ENCODE data around the gene KCNH1.

KCNH1 gene

GRCh38 chr1:210728437-210729149, 405.4 kb downstream of the KCNH1 start:
- no peak overlapping the region for H3K27ac Mint-ChIP-seq
- no peaks in the 10 kb centered on the region for H3K9me3 Mint-ChIP-seq
- no peaks in the 10 kb centered on the region for H3K36me3 Mint-ChIP-seq
- peaks cover 3% of the 10 kb centered on the region for H3K27me3 Mint-ChIP-seq
- CTCF ChIA-PET = no interaction called here
- H3K4me3 Mint-ChIP-seq = no peak overlapping the region
- no peaks in the 10 kb centered on the region for H3K4me1 Mint-ChIP-seq
- no peak for DNase-seq

- no peaks in the 10 kb centered on the region for H3K36me3 Mint-ChIP-seq
- H3K27ac Mint-ChIP-seq = no peak overlapping the region
- CTCF ChIA-PET = no interaction called here
- DNase-seq = no peak
- H3K9me3 Mint-ChIP-seq = no peaks in the 10 kb centered on the region
- H3K27me3 Mint-ChIP-seq = peaks cover 3% of the 10 kb centered on the region
- no peak overlapping the region for H3K4me3 Mint-ChIP-seq
- H3K4me1 Mint-ChIP-seq = no peaks in the 10 kb centered on the region
These were observed 406.2 kb downstream of the KCNH1 start for GRCh38 chr1:210727709-210728108.

- Mint-ChIP-seq H3K4me1 (no peaks in the 10 kb centered on the region), H3K27ac (no peak overlapping the region), H3K36me3 (no peaks in the 10 kb centered on the region), H3K4me3 (no peak overlapping the region), H3K27me3 (no peaks in the 10 kb centered on the region), H3K9me3 (no peaks in the 10 kb centered on the region)
- DNase-seq = peak; percentile 74
- CTCF ChIA-PET = interaction anchor here (1.0 kb wide), 1 partner anchor 142 kb away, joined by 4 read pairs; no protein-coding TSS in a partner anchor
These were observed 407.3 kb downstream of the KCNH1 start for GRCh38 chr1:210726621-210727020.

- Mint-ChIP-seq H3K4me3 (no peak overlapping the region), H3K9me3 (no peaks in the 10 kb centered on the region), H3K4me1 (no peaks in the 10 kb centered on the region), H3K27ac (no peak overlapping the region), H3K36me3 (no peaks in the 10 kb centered on the region), H3K27me3 (no peaks in the 10 kb centered on the region)
- CTCF ChIA-PET = no interaction called here
- no peak for DNase-seq
These were observed 409.2 kb downstream of the KCNH1 start for GRCh38 chr1:210724768-210725167.

DNA sequence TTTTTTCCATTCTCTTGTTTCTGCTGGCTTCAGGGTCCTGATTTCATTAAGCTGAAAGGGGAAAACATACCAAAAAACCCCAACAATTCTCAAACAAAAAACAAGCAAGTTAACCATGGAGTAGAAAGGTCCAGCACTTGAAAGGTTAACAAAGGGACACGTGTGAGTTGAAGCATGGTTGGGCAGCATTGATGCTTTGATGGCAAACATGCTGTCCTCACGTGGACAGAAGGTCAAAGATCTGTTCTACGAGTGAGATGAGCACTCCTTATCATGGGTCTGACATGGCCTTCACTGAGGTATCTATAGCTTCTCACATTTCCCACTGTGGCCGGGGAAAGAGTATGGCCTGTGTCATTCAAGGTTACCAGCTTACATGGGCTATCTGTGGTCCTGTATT, 410.3 kb downstream of the KCNH1 start:
- H3K4me1 Mint-ChIP-seq = no peaks in the 10 kb centered on the region
- H3K36me3 Mint-ChIP-seq = no peaks in the 10 kb centered on the region
- no peak overlapping the region for H3K27ac Mint-ChIP-seq
- DNase-seq = no peak
- no peaks in the 10 kb centered on the region for H3K9me3 Mint-ChIP-seq
- no peaks in the 10 kb centered on the region for H3K27me3 Mint-ChIP-seq
- CTCF ChIA-PET = interaction anchor here (0.6 kb wide), 1 partner anchor 364 kb away, joined by 3 read pairs; no protein-coding TSS in a partner anchor
- no peak overlapping the region for H3K4me3 Mint-ChIP-seq

DNA sequence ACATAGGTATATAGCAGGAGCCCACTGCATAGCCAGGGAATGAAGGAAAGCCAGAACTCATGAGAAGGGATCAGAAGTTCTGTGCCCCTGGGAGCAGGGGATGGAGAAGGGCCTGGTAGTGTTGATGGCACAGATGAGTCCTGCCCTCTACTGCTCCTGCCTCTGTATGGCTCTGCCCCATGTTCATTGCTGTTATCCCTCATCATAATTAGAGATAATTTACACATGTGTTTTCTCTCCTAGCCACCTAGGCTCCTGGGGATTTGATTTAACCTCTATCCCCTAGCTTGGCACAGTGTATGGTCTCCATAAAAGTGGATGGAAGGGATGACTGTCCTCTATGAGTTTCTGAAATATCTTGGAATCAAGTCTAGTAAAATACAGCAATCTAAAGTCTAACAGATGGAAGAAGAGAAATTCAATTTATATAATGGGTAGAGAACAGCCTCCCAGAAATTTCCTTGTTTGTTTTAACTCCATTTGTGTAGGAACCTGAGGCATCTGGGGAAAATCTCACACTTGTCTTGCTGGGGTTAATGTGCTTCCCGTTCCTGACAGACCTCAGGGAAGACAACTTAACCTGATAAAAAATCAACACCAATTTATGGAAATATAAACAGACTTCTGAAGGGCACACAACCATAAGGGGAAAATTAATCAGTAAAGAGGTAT, 411.4 kb downstream of the KCNH1 start:
- Mint-ChIP-seq H3K4me1 (no peaks in the 10 kb centered on the region), H3K36me3 (no peaks in the 10 kb centered on the region), H3K27ac (no peak overlapping the region), H3K27me3 (no peaks in the 10 kb centered on the region), H3K4me3 (no peak overlapping the region), H3K9me3 (no peaks in the 10 kb centered on the region)
- no peak for DNase-seq
- CTCF ChIA-PET = no interaction called here

DNA sequence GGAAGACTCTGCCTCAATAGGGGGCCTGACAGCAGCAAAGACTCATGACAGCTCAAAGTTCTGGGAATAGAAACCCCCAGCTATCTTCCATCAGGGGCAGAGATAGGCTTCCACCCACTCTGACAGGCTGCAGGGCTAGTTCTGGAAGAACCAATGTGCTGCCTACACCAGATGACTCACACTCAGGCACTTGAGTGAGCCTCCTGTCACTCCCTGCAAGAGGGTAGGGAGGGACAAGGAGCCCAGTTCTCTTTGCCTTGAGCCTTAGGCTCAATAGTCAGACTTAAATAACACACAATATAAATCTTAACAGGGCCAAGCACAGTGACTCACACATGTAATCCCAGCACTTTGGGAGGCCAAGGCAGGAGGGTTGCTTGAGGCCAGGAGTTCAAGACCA, 418.9 kb downstream of the KCNH1 start:
- no peaks in the 10 kb centered on the region for H3K36me3 Mint-ChIP-seq
- no peak overlapping the region for H3K4me3 Mint-ChIP-seq
- CTCF ChIA-PET = interaction anchor here (0.7 kb wide), 1 partner anchor 68 kb away, joined by 4 read pairs; no protein-coding TSS in a partner anchor
- no peak for DNase-seq
- H3K9me3 Mint-ChIP-seq = no peaks in the 10 kb centered on the region
- no peak overlapping the region for H3K27ac Mint-ChIP-seq
- no peaks in the 10 kb centered on the region for H3K4me1 Mint-ChIP-seq
- no peaks in the 10 kb centered on the region for H3K27me3 Mint-ChIP-seq

- DNase-seq = no peak
- CTCF ChIA-PET = no interaction called here
- Mint-ChIP-seq H3K27me3 (no peaks in the 10 kb centered on the region), H3K4me3 (no peak overlapping the region), H3K36me3 (no peaks in the 10 kb centered on the region), H3K27ac (no peak overlapping the region), H3K9me3 (no peaks in the 10 kb centered on the region), H3K4me1 (no peaks in the 10 kb centered on the region)
These were observed 421.9 kb downstream of the KCNH1 start for GRCh38 chr1:210711825-210712612.

GRCh38 chr1:210709701-210710100, 424.2 kb downstream of the KCNH1 start:
- DNase-seq = no peak
- Mint-ChIP-seq H3K27me3 (no peaks in the 10 kb centered on the region), H3K36me3 (no peaks in the 10 kb centered on the region), H3K9me3 (no peaks in the 10 kb centered on the region), H3K4me1 (no peaks in the 10 kb centered on the region), H3K27ac (no peak overlapping the region), H3K4me3 (no peak overlapping the region)
- CTCF ChIA-PET = no interaction called here

- CTCF ChIA-PET = no interaction called here
- Mint-ChIP-seq H3K9me3 (no peaks in the 10 kb centered on the region), H3K36me3 (no peaks in the 10 kb centered on the region), H3K4me3 (no peak overlapping the region), H3K4me1 (no peaks in the 10 kb centered on the region), H3K27me3 (no peaks in the 10 kb centered on the region), H3K27ac (no peak overlapping the region)
- DNase-seq = no peak
These were observed 426.4 kb downstream of the KCNH1 start for GRCh38 chr1:210707300-210708240.

- H3K36me3 Mint-ChIP-seq = no peaks in the 10 kb centered on the region
- H3K27me3 Mint-ChIP-seq = no peaks in the 10 kb centered on the region
- H3K4me3 Mint-ChIP-seq = no peak overlapping the region
- no peak overlapping the region for H3K27ac Mint-ChIP-seq
- H3K4me1 Mint-ChIP-seq = no peaks in the 10 kb centered on the region
- DNase-seq = no peak
- no peaks in the 10 kb centered on the region for H3K9me3 Mint-ChIP-seq
- CTCF ChIA-PET = no interaction called here
These were observed 427.7 kb downstream of the KCNH1 start for GRCh38 chr1:210706246-210706645.

GRCh38 chr1:210705086-210705485, 428.9 kb downstream of the KCNH1 start:
- no peak for DNase-seq
- CTCF ChIA-PET = no interaction called here
- Mint-ChIP-seq H3K9me3 (no peaks in the 10 kb centered on the region), H3K36me3 (no peaks in the 10 kb centered on the region), H3K4me1 (no peaks in the 10 kb centered on the region), H3K27me3 (no peaks in the 10 kb centered on the region), H3K4me3 (no peak overlapping the region), H3K27ac (no peak overlapping the region)

- no peak overlapping the region for H3K27ac Mint-ChIP-seq
These were observed 430.4 kb downstream of the KCNH1 start for GRCh38 chr1:210703593-210703992.

GRCh38 chr1:210702506-210702905, 431.4 kb downstream of the KCNH1 start:
- H3K4me1 Mint-ChIP-seq = no peaks in the 10 kb centered on the region
- no peak overlapping the region for H3K27ac Mint-ChIP-seq
- H3K9me3 Mint-ChIP-seq = no peaks in the 10 kb centered on the region
- no peak for DNase-seq
- H3K36me3 Mint-ChIP-seq = no peaks in the 10 kb centered on the region
- CTCF ChIA-PET = no interaction called here
- H3K27me3 Mint-ChIP-seq = no peaks in the 10 kb centered on the region
- H3K4me3 Mint-ChIP-seq = no peak overlapping the region

More at GRCh38 chr1:210703593-210703992, 430.4 kb downstream of the KCNH1 start:
- H3K4me3 Mint-ChIP-seq = no peak overlapping the region
- DNase-seq = no peak
- CTCF ChIA-PET = no interaction called here
- no peaks in the 10 kb centered on the region for H3K4me1 Mint-ChIP-seq
- H3K27me3 Mint-ChIP-seq = no peaks in the 10 kb centered on the region
- no peaks in the 10 kb centered on the region for H3K9me3 Mint-ChIP-seq
- no peaks in the 10 kb centered on the region for H3K36me3 Mint-ChIP-seq

All from activated naive CD4-positive, alpha-beta T cell treated with anti-CD3 and anti-CD28 coated beads, Interleukin-2, amount 10 ng/mL, durations not matched to agents 7 days and 5 days (primary cell).